Activated CD4-positive, alpha-beta T cell treated with anti-CD3 and anti-CD28 coated beads, Interleukin-2, amount 50 U/mL, for 1 hour (primary cell): Measurements from ENCODE around the gene INTS11.

Source experiments
- DNase-seq: peaks from one replicate; pipeline ENCODE4 v3.0.0-alpha.2; 2020

The INTS11 gene

GRCh38 chr1:1311107-1312104 lies 13.1 kb downstream of the INTS11 start:
- no peak for DNase-seq

GRCh38 chr1:1310476-1311053 lies 13.9 kb downstream of the INTS11 start:
- no peak for DNase-seq

- DNase-seq: no peak
Observed at GRCh38 chr1:1310109-1310385, 14.4 kb downstream of the INTS11 start.

- DNase-seq: no peak
Observed at GRCh38 chr1:1309251-1310108, 15.0 kb downstream of the INTS11 start.

GRCh38 chr1:1308756-1309250 lies 15.7 kb downstream of the INTS11 start:
- no peak for DNase-seq

- DNase-seq: peak; percentile 86
Observed at GRCh38 chr1:1307923-1308755, 16.3 kb downstream of the INTS11 start, which contains the start of the genes ACAP3 and PUSL1. ACAP3 (minus strand) TSS chr1:1307930; CDS start chr1:1307815, 115 bp downstream. PUSL1 (plus strand) TSS chr1:1308597; CDS start chr1:1308644, 47 bp downstream.

GRCh38 chr1:1307261-1307922 lies 17.1 kb downstream of the INTS11 start:
- DNase-seq: no peak

- DNase-seq: no peak
Observed at GRCh38 chr1:1306661-1307260, 17.7 kb downstream of the INTS11 start.

GRCh38 chr1:1306070-1306660 lies 18.3 kb downstream of the INTS11 start:
- DNase-seq: no peak

GRCh38 chr1:1305300-1306069 lies 19.0 kb downstream of the INTS11 start:
- DNase-seq: peak; percentile 65

GRCh38 chr1:1304331-1305299 lies 19.8 kb downstream of the INTS11 start:
- DNase-seq: no peak

- no peak for DNase-seq
Observed at GRCh38 chr1:1303736-1304135, 20.7 kb downstream of the INTS11 start.

- no peak for DNase-seq
Observed at GRCh38 chr1:1302951-1303509, 21.4 kb downstream of the INTS11 start.

GRCh38 chr1:1302006-1302430 lies 22.4 kb downstream of the INTS11 start:
- no peak for DNase-seq

GRCh38 chr1:1300352-1300739 lies 24.1 kb downstream of the INTS11 start:
- DNase-seq: no peak

- DNase-seq: no peak
Observed at GRCh38 chr1:1299686-1300351, 24.6 kb downstream of the INTS11 start.

- no peak for DNase-seq
Observed at GRCh38 chr1:1298861-1299685, 25.4 kb downstream of the INTS11 start.
